GM12864 (cell line): ENCODE results near the gene ASB6.

Experiments used
- DNase-seq: peaks from one replicate; pipeline ENCODE4 v3.0.0-alpha.2; 2011; ENCODE audit warnings: low read depth
- H3K4me3 ChIP-seq: 2 replicates; pipeline ENCODE4 v1.5.1; 2011; ENCODE audit warnings: mild to moderate bottlenecking, low read depth, low read length, control low read depth
- TF ChIP-seq, protein P1 (sequence below): IDR thresholded peaks from 2 replicates; pipeline ENCODE4 v1.5.1; 2011; ENCODE audit warnings: low read depth, mild to moderate bottlenecking, moderate library complexity, low read length, control low read depth, inconsistent platforms; ENCODE audit errors: missing control alignments

ASB6 gene

DNA sequence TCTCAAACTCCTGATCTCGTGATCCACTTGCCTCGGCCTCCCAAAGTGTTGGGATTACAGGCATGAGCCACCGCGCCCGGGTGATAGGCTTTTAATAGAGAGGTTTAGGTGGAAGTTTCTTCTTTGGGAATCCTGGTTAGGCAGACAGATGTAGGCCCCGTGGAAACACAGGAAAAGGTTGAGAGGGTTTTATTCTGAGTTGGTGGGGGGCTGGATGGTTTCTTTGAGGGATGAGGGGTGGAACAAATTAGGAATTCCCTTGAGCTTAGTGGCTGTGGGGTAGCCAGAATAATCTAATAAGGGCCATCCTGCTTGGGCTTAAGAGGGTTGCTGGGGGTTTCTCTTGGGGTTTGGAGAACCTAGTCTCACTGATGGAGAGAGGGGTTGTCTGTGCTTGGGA, 51.5 kb downstream of the ASB6 start:
- DNase-seq = no peak
- TF ChIP-seq, protein P1, sequence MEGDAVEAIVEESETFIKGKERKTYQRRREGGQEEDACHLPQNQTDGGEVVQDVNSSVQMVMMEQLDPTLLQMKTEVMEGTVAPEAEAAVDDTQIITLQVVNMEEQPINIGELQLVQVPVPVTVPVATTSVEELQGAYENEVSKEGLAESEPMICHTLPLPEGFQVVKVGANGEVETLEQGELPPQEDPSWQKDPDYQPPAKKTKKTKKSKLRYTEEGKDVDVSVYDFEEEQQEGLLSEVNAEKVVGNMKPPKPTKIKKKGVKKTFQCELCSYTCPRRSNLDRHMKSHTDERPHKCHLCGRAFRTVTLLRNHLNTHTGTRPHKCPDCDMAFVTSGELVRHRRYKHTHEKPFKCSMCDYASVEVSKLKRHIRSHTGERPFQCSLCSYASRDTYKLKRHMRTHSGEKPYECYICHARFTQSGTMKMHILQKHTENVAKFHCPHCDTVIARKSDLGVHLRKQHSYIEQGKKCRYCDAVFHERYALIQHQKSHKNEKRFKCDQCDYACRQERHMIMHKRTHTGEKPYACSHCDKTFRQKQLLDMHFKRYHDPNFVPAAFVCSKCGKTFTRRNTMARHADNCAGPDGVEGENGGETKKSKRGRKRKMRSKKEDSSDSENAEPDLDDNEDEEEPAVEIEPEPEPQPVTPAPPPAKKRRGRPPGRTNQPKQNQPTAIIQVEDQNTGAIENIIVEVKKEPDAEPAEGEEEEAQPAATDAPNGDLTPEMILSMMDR = no peak
- H3K4me3 ChIP-seq = no peak overlapping the region

DNA sequence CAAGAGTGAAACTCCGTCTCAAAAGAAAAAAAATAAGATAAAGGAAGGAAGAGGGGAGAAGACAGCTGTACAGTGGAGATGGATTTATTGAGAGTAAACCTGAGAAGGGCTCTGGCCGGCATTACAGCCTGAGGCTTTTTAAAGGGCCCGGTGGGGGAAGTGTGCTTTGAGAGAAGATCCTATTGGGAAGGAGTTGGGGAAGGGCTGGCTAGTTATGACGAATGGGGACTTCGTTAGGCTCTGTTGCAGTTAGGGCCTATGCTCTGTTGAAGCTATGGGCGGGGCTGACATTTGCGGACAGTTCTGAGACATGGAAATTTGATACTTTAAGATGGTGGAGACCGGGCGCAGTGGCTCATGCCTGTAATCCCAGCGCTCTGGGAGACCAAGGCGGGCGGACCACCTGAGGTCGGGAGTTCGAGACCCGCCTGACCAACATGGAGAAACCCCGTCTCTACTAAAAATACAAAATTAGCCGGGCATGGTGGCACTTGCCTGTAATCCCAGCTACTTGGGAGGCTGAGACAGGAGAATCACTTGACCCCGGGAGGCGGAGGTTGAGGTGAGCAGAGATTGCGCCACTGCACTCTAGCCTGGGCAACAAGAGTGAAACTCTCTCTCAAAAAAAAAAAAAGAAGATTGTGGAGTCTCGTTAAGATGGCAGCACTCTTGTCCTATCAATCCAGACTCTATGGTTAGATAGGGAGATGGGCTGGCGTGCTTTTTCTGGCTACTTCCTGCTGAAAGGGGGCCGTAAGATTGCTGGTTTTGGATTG, 54.3 kb downstream of the ASB6 start:
- DNase-seq = no peak
- TF ChIP-seq, protein P1 = no peak
- H3K4me3 ChIP-seq = no peak overlapping the region

DNA sequence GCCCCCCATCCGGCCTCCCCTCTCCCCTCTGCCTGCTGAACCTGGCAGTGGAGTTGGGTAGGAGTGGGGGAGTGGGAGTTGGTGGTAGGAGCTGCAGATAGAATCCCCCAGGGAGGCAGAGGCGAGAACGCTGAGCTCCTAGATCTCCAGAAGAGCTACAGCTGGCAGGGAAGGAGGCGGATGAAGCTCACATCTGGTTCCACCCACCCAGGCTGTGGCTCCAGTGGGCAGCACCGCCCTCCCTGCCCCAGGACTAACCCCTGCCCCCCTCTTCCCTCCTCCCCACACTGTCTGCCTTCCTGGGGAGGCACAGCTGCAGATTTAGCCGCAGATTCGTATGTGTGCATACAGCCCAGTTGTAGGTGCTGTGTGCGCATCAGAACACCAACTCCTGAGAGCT, 55.3 kb downstream of the ASB6 start:
- no peak overlapping the region for H3K4me3 ChIP-seq
- no peak for DNase-seq
- TF ChIP-seq, protein P1 = no peak

DNA sequence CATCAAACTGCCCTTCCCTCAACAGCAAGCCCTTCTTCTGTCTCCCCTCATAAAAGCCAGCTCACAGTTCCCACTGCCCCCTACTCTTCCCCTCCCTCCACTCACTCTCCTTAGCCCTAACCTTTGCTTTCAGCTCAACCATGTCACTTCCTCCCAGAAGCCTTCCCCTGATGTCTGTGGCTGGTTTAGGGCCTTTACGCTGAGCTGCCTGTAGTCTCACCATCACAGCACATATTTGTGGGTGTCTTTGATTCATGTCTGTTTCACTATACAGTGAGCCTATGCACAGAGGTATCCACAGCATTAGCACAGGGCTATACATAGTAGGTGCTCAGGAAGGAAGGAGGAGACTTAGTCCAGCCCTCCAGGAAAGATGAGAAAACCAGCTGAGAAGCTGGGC, 55.7 kb downstream of the ASB6 start:
- no peak for DNase-seq
- TF ChIP-seq, protein P1 = no peak
- no peak overlapping the region for H3K4me3 ChIP-seq

DNA sequence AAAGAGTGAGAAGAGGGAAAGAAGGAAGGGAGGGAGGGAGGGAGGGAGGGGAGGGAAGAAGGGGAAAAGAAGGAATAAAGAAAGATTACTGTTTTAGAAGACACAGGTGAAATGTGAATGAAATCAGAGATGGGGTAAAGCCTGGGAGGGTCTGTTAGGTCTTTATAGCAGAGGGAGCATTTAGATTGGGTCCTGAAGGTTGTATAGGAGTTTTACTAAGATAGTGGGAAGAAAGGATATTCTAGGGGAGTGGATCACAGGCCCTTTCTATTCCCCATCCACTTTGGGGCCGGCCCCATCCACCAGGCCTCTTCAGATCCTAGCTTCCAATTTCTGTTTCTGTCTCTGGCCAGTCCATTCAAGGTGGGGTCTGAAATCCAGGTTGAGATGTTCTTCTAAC, 56.6 kb downstream of the ASB6 start:
- no peak for DNase-seq
- no peak overlapping the region for H3K4me3 ChIP-seq
- TF ChIP-seq, protein P1 = no peak
